A549 (cell line): ENCODE measurements around the gene PPP4R2.

Source experiments
- CEBPB ChIP-seq, 2 experiments: fragments of >200 bp in 1 of 2; sonication (Bioruptor Twin) in 1 of 2; formaldehyde crosslinking in 1 of 2; IDR thresholded peaks; 2 replicates each; pipeline ENCODE4 v1.6.1; 2012 to 2016
- CHD2 ChIP-seq: fragments of 150-350 bp; IDR thresholded peaks from 2 replicates; pipeline ENCODE4 v1.6.1; 2014; ENCODE audit warnings: low read length; ENCODE audit not compliant: partially characterized antibody
- EP300 ChIP-seq, 2 experiments: fragments of >200 bp; sonication (Bioruptor Twin); formaldehyde crosslinking; IDR thresholded peaks; 2 replicates in 1 of 2; 3 replicates in 1 of 2; pipeline ENCODE4 v1.6.1; 2016 to 2017
- HDAC2 ChIP-seq: fragments of 200-600 bp; sonication (generic); IDR thresholded peaks from 2 replicates; pipeline ENCODE4 v1.6.1; 2016
- JUN ChIP-seq, 2 experiments: fragments of >200 bp; sonication (Bioruptor Twin); formaldehyde crosslinking; IDR thresholded peaks; 2 replicates in 1 of 2; 3 replicates in 1 of 2; pipeline ENCODE4 v1.6.1; 2016 to 2017
- POLR2A ChIP-seq: IDR thresholded peaks from 2 replicates; pipeline ENCODE4 v1.6.1; 2012; ENCODE audit warnings: mild to moderate bottlenecking, low read length
- ZNF302 ChIP-seq: fragments of 250-450 bp; sonication (Bioruptor Pico); IDR thresholded peaks from 2 replicates; pipeline ENCODE4 v1.9.0; 2021; ENCODE audit warnings: inconsistent platforms, mild to moderate bottlenecking, moderate library complexity
- TF ChIP-seq, protein P1 (sequence below): fragments of >200 bp; sonication (Bioruptor Twin); formaldehyde crosslinking; IDR thresholded peaks from 3 replicates; pipeline ENCODE4 v1.5.1; 2016
- TF ChIP-seq, protein P2 (sequence below): fragments of 150-350 bp; IDR thresholded peaks from 2 replicates; pipeline ENCODE4 v1.6.1; 2014; ENCODE audit warnings: low read depth, mild to moderate bottlenecking, low read length

DNA sequence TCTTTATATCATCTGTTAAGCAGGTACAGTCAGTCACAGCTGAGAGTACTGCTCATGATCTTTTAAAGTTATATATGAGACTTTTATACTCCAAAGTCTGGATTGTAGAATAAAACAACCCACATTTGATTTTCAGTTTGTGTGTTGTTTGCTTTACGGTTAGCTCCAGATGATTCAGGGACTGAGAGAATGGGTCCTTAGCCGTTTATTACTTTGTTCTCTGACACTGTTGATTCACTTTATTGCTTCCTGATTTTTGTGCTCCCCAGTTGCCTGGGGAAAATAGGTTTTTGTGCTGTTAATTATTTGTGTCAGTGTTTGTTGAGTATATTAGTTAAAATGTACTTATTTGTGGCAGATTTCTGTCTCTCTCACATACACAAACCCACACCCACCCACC is 56.2 kb downstream of the PPP4R2 start:
- TF ChIP-seq CHD2 (no peak), JUN (IDR thresholded peaks at IDR 0.05) (no peak), EP300 (IDR thresholded peaks at IDR 0.05) (no peak), HDAC2 (no peak), POLR2A (no peak), ZNF302 (CRISPR knock-in tag) (no peak), CEBPB (IDR thresholded peaks at IDR 0.05) (no peak)
- TF ChIP-seq, protein P1, sequence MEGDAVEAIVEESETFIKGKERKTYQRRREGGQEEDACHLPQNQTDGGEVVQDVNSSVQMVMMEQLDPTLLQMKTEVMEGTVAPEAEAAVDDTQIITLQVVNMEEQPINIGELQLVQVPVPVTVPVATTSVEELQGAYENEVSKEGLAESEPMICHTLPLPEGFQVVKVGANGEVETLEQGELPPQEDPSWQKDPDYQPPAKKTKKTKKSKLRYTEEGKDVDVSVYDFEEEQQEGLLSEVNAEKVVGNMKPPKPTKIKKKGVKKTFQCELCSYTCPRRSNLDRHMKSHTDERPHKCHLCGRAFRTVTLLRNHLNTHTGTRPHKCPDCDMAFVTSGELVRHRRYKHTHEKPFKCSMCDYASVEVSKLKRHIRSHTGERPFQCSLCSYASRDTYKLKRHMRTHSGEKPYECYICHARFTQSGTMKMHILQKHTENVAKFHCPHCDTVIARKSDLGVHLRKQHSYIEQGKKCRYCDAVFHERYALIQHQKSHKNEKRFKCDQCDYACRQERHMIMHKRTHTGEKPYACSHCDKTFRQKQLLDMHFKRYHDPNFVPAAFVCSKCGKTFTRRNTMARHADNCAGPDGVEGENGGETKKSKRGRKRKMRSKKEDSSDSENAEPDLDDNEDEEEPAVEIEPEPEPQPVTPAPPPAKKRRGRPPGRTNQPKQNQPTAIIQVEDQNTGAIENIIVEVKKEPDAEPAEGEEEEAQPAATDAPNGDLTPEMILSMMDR: no peak
- TF ChIP-seq, protein P2, sequence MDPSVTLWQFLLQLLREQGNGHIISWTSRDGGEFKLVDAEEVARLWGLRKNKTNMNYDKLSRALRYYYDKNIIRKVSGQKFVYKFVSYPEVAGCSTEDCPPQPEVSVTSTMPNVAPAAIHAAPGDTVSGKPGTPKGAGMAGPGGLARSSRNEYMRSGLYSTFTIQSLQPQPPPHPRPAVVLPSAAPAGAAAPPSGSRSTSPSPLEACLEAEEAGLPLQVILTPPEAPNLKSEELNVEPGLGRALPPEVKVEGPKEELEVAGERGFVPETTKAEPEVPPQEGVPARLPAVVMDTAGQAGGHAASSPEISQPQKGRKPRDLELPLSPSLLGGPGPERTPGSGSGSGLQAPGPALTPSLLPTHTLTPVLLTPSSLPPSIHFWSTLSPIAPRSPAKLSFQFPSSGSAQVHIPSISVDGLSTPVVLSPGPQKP: no peak
